Measurements from ENCODE around the gene POMGNT2. TPM values are rescaled to one million over a fixed set of nuclear protein-coding genes. Genes with fewer than 3 reads are reported as not detected.

Gene POMGNT2
- total RNA-seq, 6 experiments from 2014 or later = 4.8 to 9.2 (median 6.0) TPM

DNA sequence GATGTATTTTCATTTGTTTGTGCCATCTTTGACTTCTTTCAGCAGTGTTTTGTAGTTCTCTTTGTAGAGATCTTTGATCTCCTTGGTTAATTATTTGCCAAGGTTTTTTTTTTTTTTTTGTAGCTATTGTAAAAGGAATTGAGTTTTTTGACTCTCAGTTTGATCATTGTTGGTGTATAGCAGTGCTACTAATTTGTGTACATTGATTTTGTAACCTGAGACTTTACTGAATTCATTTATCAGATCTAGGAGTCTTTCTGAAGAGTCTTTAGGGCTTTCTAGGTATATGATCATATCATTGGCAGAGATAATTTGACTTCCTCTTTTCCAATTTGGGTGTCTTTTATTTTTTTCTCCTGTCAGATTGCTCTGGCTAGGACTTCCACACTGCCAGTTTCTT is 42.2 kb upstream of the POMGNT2 start:
- ATAC-seq (peak in 3 of 4 donors; percentile 36 to 54 (median 46)), DNase-seq (no peak)
- intact Hi-C loops (cut with DNase I) = no loop called here
- no peak for TF ChIP-seq POLR2A (IDR thresholded peaks at IDR 0.05)
- TF ChIP-seq, protein P1, sequence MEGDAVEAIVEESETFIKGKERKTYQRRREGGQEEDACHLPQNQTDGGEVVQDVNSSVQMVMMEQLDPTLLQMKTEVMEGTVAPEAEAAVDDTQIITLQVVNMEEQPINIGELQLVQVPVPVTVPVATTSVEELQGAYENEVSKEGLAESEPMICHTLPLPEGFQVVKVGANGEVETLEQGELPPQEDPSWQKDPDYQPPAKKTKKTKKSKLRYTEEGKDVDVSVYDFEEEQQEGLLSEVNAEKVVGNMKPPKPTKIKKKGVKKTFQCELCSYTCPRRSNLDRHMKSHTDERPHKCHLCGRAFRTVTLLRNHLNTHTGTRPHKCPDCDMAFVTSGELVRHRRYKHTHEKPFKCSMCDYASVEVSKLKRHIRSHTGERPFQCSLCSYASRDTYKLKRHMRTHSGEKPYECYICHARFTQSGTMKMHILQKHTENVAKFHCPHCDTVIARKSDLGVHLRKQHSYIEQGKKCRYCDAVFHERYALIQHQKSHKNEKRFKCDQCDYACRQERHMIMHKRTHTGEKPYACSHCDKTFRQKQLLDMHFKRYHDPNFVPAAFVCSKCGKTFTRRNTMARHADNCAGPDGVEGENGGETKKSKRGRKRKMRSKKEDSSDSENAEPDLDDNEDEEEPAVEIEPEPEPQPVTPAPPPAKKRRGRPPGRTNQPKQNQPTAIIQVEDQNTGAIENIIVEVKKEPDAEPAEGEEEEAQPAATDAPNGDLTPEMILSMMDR (IDR thresholded peaks at IDR 0.05) = no peak
- Histone ChIP-seq H3K27ac (no peak overlapping the region), H3K9me3 (no peaks in the 10 kb centered on the region), H3K4me1 (peaks cover 0 to 11% (median 4%) of the 10 kb centered on the region in 4 donors), H3K4me3 (no peak overlapping the region), H3K27me3 (no peaks in the 10 kb centered on the region), H3K36me3 (no peaks in the 10 kb centered on the region)

DNA sequence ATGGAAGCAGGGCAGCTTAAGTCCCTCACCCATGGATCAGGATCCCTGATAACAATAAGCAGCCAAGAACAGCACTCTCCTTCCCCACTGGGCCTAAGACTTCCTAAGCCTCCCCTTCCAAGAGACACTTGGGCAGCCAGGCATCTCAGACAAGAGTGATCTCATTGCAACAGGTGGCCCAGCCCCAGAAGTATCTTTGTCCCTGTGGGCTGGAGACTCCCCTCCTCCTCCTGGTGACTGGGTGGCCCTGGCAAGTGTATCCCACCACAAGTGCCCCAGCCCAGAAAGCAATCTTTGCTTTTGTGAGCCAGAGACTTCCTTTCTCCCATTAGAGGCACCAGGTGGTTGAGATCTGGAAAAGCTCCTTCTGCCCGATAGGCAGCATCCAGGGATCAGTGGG is 40.7 kb upstream of the POMGNT2 start:
- intact Hi-C loops (cut with DNase I) = no loop called here
- WGBS (ENCODE audit: insufficient coverage, low coverage, low lambda C conversion rate, missing lambda C conversion rate) = 80% methylated on average over 1 of the region's 1 CpG
- H3K27ac ChIP-seq = no peak overlapping the region
- H3K27me3 ChIP-seq = no peaks in the 10 kb centered on the region
- H3K4me3 ChIP-seq = no peak overlapping the region
- H3K36me3 ChIP-seq = no peaks in the 10 kb centered on the region
- no peak for DNase-seq
- ATAC-seq = no peak
- TF ChIP-seq, protein P1 (IDR thresholded peaks at IDR 0.05) = no peak
- TF ChIP-seq POLR2A (IDR thresholded peaks at IDR 0.05) = no peak
- peaks cover 0 to 11% (median 4%) of the 10 kb centered on the region in 4 donors for H3K4me1 ChIP-seq
- no peaks in the 10 kb centered on the region for H3K9me3 ChIP-seq

DNA sequence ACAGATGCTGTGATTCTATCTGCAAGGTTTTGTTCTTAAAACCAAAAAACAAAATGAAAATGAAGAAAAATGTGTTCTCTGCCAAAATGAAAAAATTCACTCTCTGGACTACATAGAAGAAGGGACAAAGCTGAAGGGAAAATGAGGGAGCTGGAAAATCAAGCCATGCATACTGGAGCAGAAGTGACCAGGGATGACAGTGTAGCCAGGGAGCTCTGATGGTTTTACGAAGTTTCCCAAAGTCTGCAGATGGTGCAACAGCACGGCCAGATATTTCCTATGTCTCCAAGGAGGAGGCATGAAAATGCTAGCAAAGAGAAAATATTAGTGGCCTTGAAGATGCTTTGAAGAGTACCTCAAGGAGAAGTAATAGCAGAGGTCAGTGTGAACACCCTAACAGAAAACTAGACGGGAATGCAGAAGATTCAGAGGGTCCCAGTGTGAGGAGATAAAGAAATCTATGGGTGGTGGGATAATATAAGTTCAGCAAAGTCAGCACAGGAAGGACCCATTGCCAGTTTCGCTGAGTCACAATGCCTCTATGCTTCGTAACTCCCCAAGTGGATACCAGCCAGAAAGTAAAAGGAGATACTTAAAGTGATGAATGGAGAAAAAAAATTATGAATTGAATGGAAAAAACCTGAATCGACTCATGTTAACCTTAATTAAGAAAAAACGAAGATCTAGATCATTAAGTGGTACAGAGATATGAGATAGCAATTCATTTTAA is 39.0 kb upstream of the POMGNT2 start:
- Histone ChIP-seq H3K4me3 (no peak overlapping the region), H3K27ac (no peak overlapping the region), H3K4me1 (peaks cover 0 to 11% (median 4%) of the 10 kb centered on the region in 4 donors), H3K36me3 (no peaks in the 10 kb centered on the region), H3K27me3 (no peaks in the 10 kb centered on the region), H3K9me3 (no peaks in the 10 kb centered on the region)
- 52% methylated on average over 7 of the region's 7 CpGs for WGBS (ENCODE audit: insufficient coverage, low coverage, low lambda C conversion rate, missing lambda C conversion rate)
- DNase-seq = no peak
- intact Hi-C loops (cut with DNase I) = no loop called here
- ATAC-seq = no peak
- no peak for TF ChIP-seq POLR2A (IDR thresholded peaks at IDR 0.05)
- TF ChIP-seq, protein P1 (IDR thresholded peaks at IDR 0.05) = no peak

DNA sequence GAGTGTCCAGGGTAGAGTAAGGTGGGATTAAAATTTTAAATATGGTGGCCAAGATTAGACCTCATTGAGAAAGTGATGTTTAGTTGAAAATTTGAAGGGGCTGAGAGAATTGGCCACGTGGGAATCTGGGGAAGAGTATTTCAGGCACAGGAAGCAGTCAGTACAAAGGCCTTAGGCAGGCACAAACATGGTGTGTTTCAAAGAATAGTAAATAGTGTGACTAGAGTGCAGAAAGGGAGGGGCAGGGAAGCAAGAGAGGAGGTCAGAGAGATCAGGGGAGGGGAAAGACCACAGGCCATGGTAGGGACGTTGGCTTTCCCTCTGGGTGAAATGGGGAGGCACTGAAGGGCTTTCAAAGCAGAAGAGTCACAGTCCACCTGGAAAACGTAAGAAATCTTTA is 36.6 kb upstream of the POMGNT2 start:
- intact Hi-C loops (cut with DNase I) = no loop called here
- DNase-seq (no peak), ATAC-seq (no peak)
- WGBS (ENCODE audit: insufficient coverage, low coverage, low lambda C conversion rate, missing lambda C conversion rate) = 27% methylated on average over 3 of the region's 3 CpGs
- Histone ChIP-seq H3K4me1 (peaks cover 0 to 1% (median 0%) of the 10 kb centered on the region in 4 donors), H3K27ac (no peak overlapping the region), H3K9me3 (no peaks in the 10 kb centered on the region), H3K27me3 (no peaks in the 10 kb centered on the region), H3K4me3 (no peak overlapping the region), H3K36me3 (no peaks in the 10 kb centered on the region)
- TF ChIP-seq, protein P1 (IDR thresholded peaks at IDR 0.05) = no peak
- no peak for TF ChIP-seq POLR2A (IDR thresholded peaks at IDR 0.05)

All from right lobe of liver (tissue), 6 donors.